ENCODE measurements around the gene PTPRN2.

The PTPRN2 gene

GRCh38 chr7:157816086-157816485, 771.5 kb downstream of the PTPRN2 start:
- no peak for DNase-seq (ENCODE audit: low read depth in 1 of 2, low spot score in 1 of 2)

- DNase-seq (ENCODE audit: low read depth in 1 of 2, low spot score in 1 of 2), result no peak
These were observed 772.0 kb downstream of the PTPRN2 start for GRCh38 chr7:157815706-157816022.

GRCh38 chr7:157814931-157815705, 772.5 kb downstream of the PTPRN2 start:
- DNase-seq (ENCODE audit: low read depth in 1 of 2, low spot score in 1 of 2), result no peak

- DNase-seq (ENCODE audit: low read depth in 1 of 2, low spot score in 1 of 2), result no peak
These were observed 773.6 kb downstream of the PTPRN2 start for GRCh38 chr7:157813741-157814661.

GRCh38 chr7:157813053-157813452, 774.6 kb downstream of the PTPRN2 start:
- DNase-seq (ENCODE audit: low read depth in 1 of 2, low spot score in 1 of 2), result no peak

- no peak for DNase-seq (ENCODE audit: low read depth in 1 of 2, low spot score in 1 of 2)
These were observed 775.7 kb downstream of the PTPRN2 start for GRCh38 chr7:157811946-157812345.

- DNase-seq (ENCODE audit: low read depth in 1 of 2, low spot score in 1 of 2), result no peak
These were observed 777.5 kb downstream of the PTPRN2 start for GRCh38 chr7:157809863-157810851.

GRCh38 chr7:157809154-157809862, 778.3 kb downstream of the PTPRN2 start:
- no peak for DNase-seq (ENCODE audit: low read depth in 1 of 2, low spot score in 1 of 2)

GRCh38 chr7:157808042-157808441, 779.6 kb downstream of the PTPRN2 start:
- DNase-seq (ENCODE audit: low read depth in 1 of 2, low spot score in 1 of 2), result no peak

DNA sequence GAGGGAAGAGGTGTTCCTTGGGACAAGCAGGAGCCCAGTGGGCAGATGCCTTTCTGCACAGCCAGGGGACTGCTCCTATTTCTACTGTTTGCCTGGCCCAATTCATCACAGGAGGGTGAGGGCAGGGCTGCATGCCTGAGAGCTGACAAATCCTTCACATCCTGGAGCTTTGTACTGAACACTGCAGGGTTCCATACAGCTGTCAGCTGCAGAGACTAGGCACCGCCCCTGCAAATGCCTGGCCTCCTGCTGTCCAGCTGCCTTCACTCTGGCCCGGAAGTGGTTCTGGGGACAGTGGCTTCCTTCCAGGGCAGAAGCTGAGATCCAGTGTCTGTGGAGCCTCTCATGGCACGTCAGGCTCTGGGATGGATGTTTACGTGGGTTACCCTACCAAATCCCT, 780.1 kb downstream of the PTPRN2 start:
- DNase-seq (ENCODE audit: low read depth in 1 of 2, low spot score in 1 of 2), result no peak

- DNase-seq (ENCODE audit: low read depth in 1 of 2, low spot score in 1 of 2), result no peak
These were observed 780.9 kb downstream of the PTPRN2 start for GRCh38 chr7:157806711-157807110.

DNA sequence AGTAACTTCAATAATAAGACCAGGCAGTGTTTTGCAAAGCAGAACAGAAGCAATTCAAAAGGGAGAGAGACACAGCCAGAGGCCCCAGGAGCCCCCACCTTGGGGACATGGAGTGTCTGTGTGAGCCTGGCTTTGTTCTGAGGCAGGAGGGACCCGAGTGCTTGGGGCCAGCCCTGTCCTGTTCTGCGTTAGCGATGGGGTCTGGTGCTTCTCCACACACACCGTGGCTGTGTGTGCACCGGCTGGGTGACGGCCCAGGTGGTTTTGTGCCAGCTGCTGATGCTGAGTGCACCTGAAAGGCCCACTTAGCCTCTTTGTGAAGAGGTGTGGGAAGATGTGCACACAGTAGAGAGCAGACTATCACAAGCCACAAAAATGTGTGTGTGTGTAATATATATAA, 781.9 kb downstream of the PTPRN2 start:
- DNase-seq (ENCODE audit: low read depth in 1 of 2, low spot score in 1 of 2), result no peak

- no peak for DNase-seq (ENCODE audit: low read depth in 1 of 2, low spot score in 1 of 2)
These were observed 783.7 kb downstream of the PTPRN2 start for GRCh38 chr7:157803906-157804305.

GRCh38 chr7:157801971-157802675, 785.5 kb downstream of the PTPRN2 start:
- DNase-seq (ENCODE audit: low read depth in 1 of 2, low spot score in 1 of 2), result no peak

DNA sequence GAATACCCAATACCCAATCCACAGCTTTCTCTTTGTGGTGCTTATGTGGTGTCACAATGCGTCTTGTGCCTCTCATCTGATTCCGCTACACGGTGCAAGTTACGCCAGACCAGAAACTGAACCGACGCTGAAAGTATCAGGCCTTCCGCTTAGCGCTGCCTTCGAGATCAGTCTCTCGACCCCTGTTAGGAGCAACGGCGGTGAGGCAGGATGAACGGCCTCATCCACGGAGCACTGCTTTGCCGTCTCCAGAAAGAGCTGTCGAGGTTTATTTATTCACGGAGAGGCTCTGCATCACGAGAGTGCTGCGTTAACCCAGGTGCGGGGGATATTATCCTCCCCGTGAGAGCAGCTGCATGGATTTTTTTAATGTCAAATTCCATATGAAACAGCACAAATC, 786.5 kb downstream of the PTPRN2 start:
- DNase-seq (ENCODE audit: low read depth in 1 of 2, low spot score in 1 of 2), result no peak

- DNase-seq (ENCODE audit: low read depth in 1 of 2, low spot score in 1 of 2), result no peak
These were observed 787.3 kb downstream of the PTPRN2 start for GRCh38 chr7:157800281-157800680.

GRCh38 chr7:157799076-157799685, 788.4 kb downstream of the PTPRN2 start:
- no peak for DNase-seq (ENCODE audit: low read depth in 1 of 2, low spot score in 1 of 2)

GRCh38 chr7:157797361-157797760, 790.3 kb downstream of the PTPRN2 start:
- no peak for DNase-seq (ENCODE audit: low read depth in 1 of 2, low spot score in 1 of 2)

- no peak for DNase-seq (ENCODE audit: low read depth in 1 of 2, low spot score in 1 of 2)
These were observed 790.8 kb downstream of the PTPRN2 start for GRCh38 chr7:157796846-157797245.
